Lower leg skin (tissue), 3 donors: ENCODE results near the gene HOXD9.

Experiments used
- CTCF ChIP-seq, 3 donors: fragments of 450-650 bp; IDR thresholded peaks; one replicate each; pipeline ENCODE4 v1.5.1; 2016; ENCODE audit warnings: antibody characterized with exemption in 3 of 3, mild to moderate bottlenecking in 3 of 3, moderate library complexity in 2 of 3
- POLR2A ChIP-seq, 2 donors: fragments of 450-650 bp; IDR thresholded peaks; one replicate each; pipeline ENCODE4 v1.6.1; 2016 to 2017; ENCODE audit warnings: antibody characterized with exemption in 2 of 2, mild to moderate bottlenecking in 1 of 2, moderate library complexity in 1 of 2

GRCh38 chr2:176149481-176149938, 27.0 kb downstream of the HOXD9 start:
- no peak for TF ChIP-seq CTCF (IDR thresholded peaks at IDR 0.05)
- no peak for TF ChIP-seq POLR2A (IDR thresholded peaks at IDR 0.05)
